Urinary bladder (tissue), 2 donors: ENCODE measurements around the gene RHBG. TPM values are rescaled to one million over a fixed set of nuclear protein-coding genes. Genes with fewer than 3 reads are reported as not detected.

Source experiments
- polyA plus RNA-seq: library from polyadenylated mRNA; stranded (reverse); fragments of 200-250 nt; gene quantifications from one replicate; pipeline ENCODE4 v1.2.3, GENCODE V29; 2013
- small RNA-seq: library from RNA; depleted of rRNA; stranded (forward); fragments of <200 nt; gene quantifications from one replicate; pipeline ENCODE3, GENCODE V24; 2014
- total RNA-seq: library from RNA; depleted of rRNA; stranded (reverse); fragments of >200 nt; gene quantifications from one replicate; pipeline ENCODE4 v1.2.3, GENCODE V29; 2014
- donor health status: healthy.

Gene RHBG
- total and polyA plus RNA-seq, 2 donors: 0.86 TPM; not detected in 1

Small RNA genes within 50 kb of the gene (small RNA-seq; reads per million reads assigned to genes)
- not detected for gene MIR9-1

Other genes starting within 250 kb of the RHBG start
- 7.3 TPM for gene SEMA4A, start 215.6 kb upstream of the RHBG start, total RNA-seq
- gene SEMA4A, start 215.6 kb upstream of the RHBG start, polyA plus RNA-seq: 7.0 TPM
- 5.7 TPM for gene SLC25A44, start 175.1 kb upstream of the RHBG start, total RNA-seq
- gene SLC25A44, start 175.1 kb upstream of the RHBG start, polyA plus RNA-seq: 13.9 TPM
- 36.9 TPM for gene PMF1, start 156.2 kb upstream of the RHBG start, total RNA-seq
- 65.6 TPM for gene PMF1, start 156.2 kb upstream of the RHBG start, polyA plus RNA-seq
- gene BGLAP, start 127.0 kb upstream of the RHBG start, total RNA-seq: 0.42 TPM
- 0.68 TPM for gene BGLAP, start 127.0 kb upstream of the RHBG start, polyA plus RNA-seq
- gene PAQR6, start 121.2 kb upstream of the RHBG start, total RNA-seq: 0.79 TPM
- 1.5 TPM for gene PAQR6, start 121.2 kb upstream of the RHBG start, polyA plus RNA-seq
- 33.3 TPM for gene SMG5, start 86.4 kb upstream of the RHBG start, total RNA-seq
- gene SMG5, start 86.4 kb upstream of the RHBG start, polyA plus RNA-seq: 47.3 TPM
- 3.2 TPM for gene TMEM79, start 84.9 kb upstream of the RHBG start, total RNA-seq
- 6.3 TPM for gene TMEM79, start 84.9 kb upstream of the RHBG start, polyA plus RNA-seq
- 25.9 TPM for gene GLMP, start 73.5 kb upstream of the RHBG start, total RNA-seq
- 41.3 TPM for gene GLMP, start 73.5 kb upstream of the RHBG start, polyA plus RNA-seq
- not detected for gene VHLL, start 69.9 kb upstream of the RHBG start, total RNA-seq
- gene VHLL, start 69.9 kb upstream of the RHBG start, polyA plus RNA-seq: not detected
- gene CCT3, start 30.9 kb upstream of the RHBG start, total RNA-seq: 169 TPM
- gene CCT3, start 30.9 kb upstream of the RHBG start, polyA plus RNA-seq: 178 TPM
- gene TSACC, start 30.7 kb upstream of the RHBG start, total RNA-seq: not detected
- 0.28 TPM for gene TSACC, start 30.7 kb upstream of the RHBG start, polyA plus RNA-seq
- gene MEF2D, start 131.6 kb downstream of the RHBG start, total RNA-seq: 10.0 TPM
- gene MEF2D, start 131.6 kb downstream of the RHBG start, polyA plus RNA-seq: 55.5 TPM
- gene IQGAP3, start 203.4 kb downstream of the RHBG start, total RNA-seq: 11.8 TPM
- 0.32 TPM for gene IQGAP3, start 203.4 kb downstream of the RHBG start, polyA plus RNA-seq
- gene TTC24, start 210.5 kb downstream of the RHBG start, total RNA-seq: not detected
- gene TTC24, start 210.5 kb downstream of the RHBG start, polyA plus RNA-seq: 0.09 TPM
- 27.3 TPM for gene NAXE, start 222.6 kb downstream of the RHBG start, total RNA-seq
- gene NAXE, start 222.6 kb downstream of the RHBG start, polyA plus RNA-seq: 84.1 TPM
- 6.1 TPM for gene GPATCH4, start 232.3 kb downstream of the RHBG start, total RNA-seq
- gene GPATCH4, start 232.3 kb downstream of the RHBG start, polyA plus RNA-seq: 24.5 TPM